ENCODE measurements around the gene PAK1. TPM values are rescaled to one million over a fixed set of nuclear protein-coding genes. Genes with fewer than 3 reads are reported as not detected.

Gene PAK1
- total and polyA plus RNA-seq, 8 donors: 16.7 to 89.5 (median 46.5) TPM

GRCh38 chr11:77316733-77317342 lies 157.1 kb downstream of the PAK1 start:
- Histone ChIP-seq H3K36me3 (peaks cover 0 to 8% (median 3%) of the 10 kb centered on the region in 4 donors), H3K4me3 (no peak overlapping the region), H3K27me3 (no peaks in the 10 kb centered on the region), H3K4me1 (no peaks in the 10 kb centered on the region), H3K9me3 (no peaks in the 10 kb centered on the region), H3K27ac (no peak overlapping the region)
- DNase-seq: peak in 1 of 2 donors; percentile 42
- no peak for TF ChIP-seq EP300 (IDR thresholded peaks at IDR 0.05)
- TF ChIP-seq POLR2A (IDR thresholded peaks at IDR 0.05): no peak
- TF ChIP-seq POLR2AphosphoS5 (IDR thresholded peaks at IDR 0.05): no peak
- TF ChIP-seq CTCF (IDR thresholded peaks at IDR 0.05): no peak
- 40 to 55% (median 48%) methylated on average over 5 of the region's 5 CpGs for WGBS, 5 donors
- intact Hi-C loops (cut with DNase I; ENCODE audit: low total_unique reads): no loop called here

- intact Hi-C loops (cut with DNase I; ENCODE audit: low total_unique reads): no loop called here
- Histone ChIP-seq H3K27ac (no peak overlapping the region), H3K36me3 (no peaks in the 10 kb centered on the region), H3K27me3 (no peaks in the 10 kb centered on the region), H3K9me3 (no peaks in the 10 kb centered on the region), H3K4me1 (no peaks in the 10 kb centered on the region), H3K4me3 (no peak overlapping the region)
- DNase-seq: no peak
- TF ChIP-seq POLR2A (IDR thresholded peaks at IDR 0.05) (no peak), POLR2AphosphoS5 (IDR thresholded peaks at IDR 0.05) (no peak), EP300 (IDR thresholded peaks at IDR 0.05) (no peak), CTCF (IDR thresholded peaks at IDR 0.05) (no peak)
Observed at GRCh38 chr11:77312107-77312506, 161.8 kb downstream of the PAK1 start.

GRCh38 chr11:77311701-77312100 lies 162.2 kb downstream of the PAK1 start:
- DNase-seq: no peak
- H3K36me3 ChIP-seq: no peaks in the 10 kb centered on the region
- WGBS, 5 donors: 91 to 99% (median 95%) methylated on average over 3 of the region's 3 CpGs

GRCh38 chr11:77310721-77311120 lies 163.2 kb downstream of the PAK1 start:
- WGBS, 5 donors: 69 to 92% (median 85%) methylated on average over 5 of the region's 5 CpGs
- Histone ChIP-seq H3K27me3 (no peaks in the 10 kb centered on the region), H3K27ac (no peak overlapping the region), H3K36me3 (no peaks in the 10 kb centered on the region), H3K9me3 (no peaks in the 10 kb centered on the region), H3K4me1 (no peaks in the 10 kb centered on the region), H3K4me3 (no peak overlapping the region)
- no peak for TF ChIP-seq CTCF (IDR thresholded peaks at IDR 0.05)
- no peak for TF ChIP-seq EP300 (IDR thresholded peaks at IDR 0.05)
- no peak for TF ChIP-seq POLR2AphosphoS5 (IDR thresholded peaks at IDR 0.05)
- no peak for TF ChIP-seq POLR2A (IDR thresholded peaks at IDR 0.05)
- intact Hi-C loops (cut with DNase I; ENCODE audit: low total_unique reads): no loop called here
- no peak for DNase-seq

More at GRCh38 chr11:77311701-77312100, 162.2 kb downstream of the PAK1 start:
- Histone ChIP-seq H3K9me3 (no peaks in the 10 kb centered on the region), H3K4me3 (no peak overlapping the region), H3K27ac (no peak overlapping the region), H3K4me1 (no peaks in the 10 kb centered on the region), H3K27me3 (no peaks in the 10 kb centered on the region)
- no peak for TF ChIP-seq EP300 (IDR thresholded peaks at IDR 0.05)
- TF ChIP-seq POLR2A (IDR thresholded peaks at IDR 0.05): no peak
- TF ChIP-seq POLR2AphosphoS5 (IDR thresholded peaks at IDR 0.05): no peak
- intact Hi-C loops (cut with DNase I; ENCODE audit: low total_unique reads): no loop called here

GRCh38 chr11:77309401-77310085 lies 164.4 kb downstream of the PAK1 start:
- Histone ChIP-seq H3K36me3 (no peaks in the 10 kb centered on the region), H3K4me1 (no peaks in the 10 kb centered on the region), H3K4me3 (no peak overlapping the region), H3K27ac (no peak overlapping the region), H3K9me3 (no peaks in the 10 kb centered on the region), H3K27me3 (no peaks in the 10 kb centered on the region)
- WGBS, 5 donors: 71 to 87% (median 80%) methylated on average over 5 of the region's 5 CpGs
- intact Hi-C loops (cut with DNase I; ENCODE audit: low total_unique reads): no loop called here
- TF ChIP-seq EP300 (IDR thresholded peaks at IDR 0.05): no peak
- no peak for DNase-seq
